ENCODE data around the gene TRNP1.
"Not testable (repeated sequence)": the region's sequence is repeated elsewhere in the genome, so short reads cannot be mapped to it uniquely, and the experiment has no call there.

TRNP1 gene

GRCh38 chr1:26993237-26994019 is at the start of gene TRNP1:
TRNP1 (plus strand) TSS chr1:26993692; CDS start chr1:26993787, 95 bp downstream.
- in situ Hi-C loops (cut with HindIII; ENCODE audit: low sequenced_read_pairs), result no loop called here

GRCh38 chr1:26945138-26945537 is 48.4 kb upstream of the TRNP1 start:
- in situ Hi-C loops (cut with HindIII; ENCODE audit: low sequenced_read_pairs), result no loop called here

- in situ Hi-C loops (cut with HindIII; ENCODE audit: low sequenced_read_pairs), result no loop called here
Observed at GRCh38 chr1:26945728-26946127, 47.8 kb upstream of the TRNP1 start.

GRCh38 chr1:26946270-26946669 is 47.2 kb upstream of the TRNP1 start:
- in situ Hi-C loops (cut with HindIII; ENCODE audit: low sequenced_read_pairs), result no loop called here

- in situ Hi-C loops (cut with HindIII; ENCODE audit: low sequenced_read_pairs), result not testable (repeated sequence)
Observed at GRCh38 chr1:26948725-26949057, 44.8 kb upstream of the TRNP1 start.

GRCh38 chr1:26949266-26949925 is 44.1 kb upstream of the TRNP1 start:
- in situ Hi-C loops (cut with HindIII; ENCODE audit: low sequenced_read_pairs), result no loop called here

GRCh38 chr1:26949926-26950319 is 43.6 kb upstream of the TRNP1 start:
- in situ Hi-C loops (cut with HindIII; ENCODE audit: low sequenced_read_pairs), result loop anchor here (25.0 kb wide), 1 partner anchor 112 kb away; no protein-coding TSS in a partner anchor

- in situ Hi-C loops (cut with HindIII; ENCODE audit: low sequenced_read_pairs), result loop anchor here (25.0 kb wide), 1 partner anchor 112 kb away; no protein-coding TSS in a partner anchor
Observed at GRCh38 chr1:26950602-26951001, 42.9 kb upstream of the TRNP1 start.

- in situ Hi-C loops (cut with HindIII; ENCODE audit: low sequenced_read_pairs), result loop anchor here (25.0 kb wide), 1 partner anchor 111 kb away; no protein-coding TSS in a partner anchor
Observed at GRCh38 chr1:26951216-26951615, 42.3 kb upstream of the TRNP1 start.

GRCh38 chr1:26951821-26952497 is 41.5 kb upstream of the TRNP1 start:
- in situ Hi-C loops (cut with HindIII; ENCODE audit: low sequenced_read_pairs), result loop anchor here (25.0 kb wide), 1 partner anchor 110 kb away; no protein-coding TSS in a partner anchor

GRCh38 chr1:26953374-26953773 is 40.1 kb upstream of the TRNP1 start:
- in situ Hi-C loops (cut with HindIII; ENCODE audit: low sequenced_read_pairs), result loop anchor here (25.0 kb wide), 1 partner anchor 109 kb away; no protein-coding TSS in a partner anchor

GRCh38 chr1:26956321-26956720 is 37.2 kb upstream of the TRNP1 start:
- in situ Hi-C loops (cut with HindIII; ENCODE audit: low sequenced_read_pairs), result loop anchor here (25.0 kb wide), 1 partner anchor 106 kb away; no protein-coding TSS in a partner anchor

- in situ Hi-C loops (cut with HindIII; ENCODE audit: low sequenced_read_pairs), result loop anchor here (25.0 kb wide), 1 partner anchor 105 kb away; no protein-coding TSS in a partner anchor
Observed at GRCh38 chr1:26957306-26957705, 36.2 kb upstream of the TRNP1 start.

GRCh38 chr1:26959270-26959669 is 34.2 kb upstream of the TRNP1 start:
- in situ Hi-C loops (cut with HindIII; ENCODE audit: low sequenced_read_pairs), result loop anchor here (25.0 kb wide), 1 partner anchor 103 kb away; no protein-coding TSS in a partner anchor

GRCh38 chr1:26959722-26960624 is 33.5 kb upstream of the TRNP1 start, which contains the start of gene KDF1:
KDF1 (minus strand) TSS chr1:26960468; CDS start chr1:26952380, 8,088 bp downstream.
- in situ Hi-C loops (cut with HindIII; ENCODE audit: low sequenced_read_pairs), result loop anchor here (25.0 kb wide), 1 partner anchor 102 kb away; no protein-coding TSS in a partner anchor

GRCh38 chr1:26960625-26960966 is 32.9 kb upstream of the TRNP1 start:
- in situ Hi-C loops (cut with HindIII; ENCODE audit: low sequenced_read_pairs), result loop anchor here (25.0 kb wide), 1 partner anchor 102 kb away; no protein-coding TSS in a partner anchor

- in situ Hi-C loops (cut with HindIII; ENCODE audit: low sequenced_read_pairs), result loop anchor here (25.0 kb wide), 1 partner anchor 100 kb away; no protein-coding TSS in a partner anchor
Observed at GRCh38 chr1:26961826-26962225, 31.7 kb upstream of the TRNP1 start.

- in situ Hi-C loops (cut with HindIII; ENCODE audit: low sequenced_read_pairs), result loop anchor here (25.0 kb wide), 1 partner anchor 97 kb away; no protein-coding TSS in a partner anchor
Observed at GRCh38 chr1:26965213-26965612, 28.3 kb upstream of the TRNP1 start.

GRCh38 chr1:26965628-26966027 is 27.9 kb upstream of the TRNP1 start:
- in situ Hi-C loops (cut with HindIII; ENCODE audit: low sequenced_read_pairs), result loop anchor here (25.0 kb wide), 1 partner anchor 97 kb away; no protein-coding TSS in a partner anchor

- in situ Hi-C loops (cut with HindIII; ENCODE audit: low sequenced_read_pairs), result loop anchor here (25.0 kb wide), 1 partner anchor 91 kb away; no protein-coding TSS in a partner anchor
Observed at GRCh38 chr1:26970810-26971209, 22.7 kb upstream of the TRNP1 start.
